Endothelial cell of umbilical vein (primary cell): ENCODE data around the gene ITGB8.

Experiments
- JUN ChIP-seq: IDR thresholded peaks from 2 replicates; pipeline ENCODE4 v1.6.1; 2011; ENCODE audit warnings: borderline replicate concordance, low read depth; ENCODE audit not compliant: insufficient read length, insufficient read depth
- POLR2A ChIP-seq: IDR thresholded peaks from 2 replicates; pipeline ENCODE4 v1.6.1; 2012; ENCODE audit warnings: low read depth, mild to moderate bottlenecking, control low read depth, low read length
- POLR2AphosphoS5 ChIP-seq: IDR thresholded peaks from 2 replicates; pipeline ENCODE4 v1.6.1; 2012; ENCODE audit warnings: low read depth, mild to moderate bottlenecking, control low read depth, low read length, moderate library complexity; ENCODE audit not compliant: insufficient read depth
- TF ChIP-seq, protein P1 (sequence below), 2 donors: IDR thresholded peaks; 1 replicate in 1 of 2; 2 replicates in 1 of 2; pipeline ENCODE4 v1.5.1; 2011; ENCODE audit warnings: low read length in 2 of 2, mild to moderate bottlenecking in 2 of 2, moderate library complexity in 2 of 2, control low read depth in 1 of 2, inconsistent platforms in 1 of 2, low read depth in 1 of 2; ENCODE audit not compliant: insufficient read depth in 1 of 2; ENCODE audit errors: extremely low read depth in 1 of 2
- TF ChIP-seq, protein P2 (sequence below): IDR thresholded peaks from 2 replicates; pipeline ENCODE4 v1.6.1; 2011; ENCODE audit not compliant: insufficient read depth, insufficient read length

DNA sequence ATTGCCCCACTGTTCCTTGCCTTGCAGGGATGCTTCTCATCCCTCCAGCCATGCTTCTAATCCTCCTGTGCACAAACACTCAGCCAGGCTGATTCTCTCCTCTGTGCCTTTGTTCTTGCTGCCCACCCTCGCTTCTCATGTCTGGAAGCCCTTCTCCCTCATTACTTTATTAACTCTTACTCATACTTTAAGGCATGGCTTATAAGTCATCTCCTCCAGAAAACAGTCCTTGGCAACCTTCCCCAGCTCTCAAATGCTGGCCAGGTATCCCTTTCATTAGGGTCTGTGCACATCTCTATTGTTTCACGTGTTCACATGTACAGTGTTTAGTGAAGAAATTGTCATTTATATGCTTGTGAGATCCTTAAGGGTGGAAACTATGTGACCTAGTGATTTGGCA lies 62.9 kb downstream of the ITGB8 start:
- TF ChIP-seq POLR2A, result no peak
- TF ChIP-seq, protein P1, sequence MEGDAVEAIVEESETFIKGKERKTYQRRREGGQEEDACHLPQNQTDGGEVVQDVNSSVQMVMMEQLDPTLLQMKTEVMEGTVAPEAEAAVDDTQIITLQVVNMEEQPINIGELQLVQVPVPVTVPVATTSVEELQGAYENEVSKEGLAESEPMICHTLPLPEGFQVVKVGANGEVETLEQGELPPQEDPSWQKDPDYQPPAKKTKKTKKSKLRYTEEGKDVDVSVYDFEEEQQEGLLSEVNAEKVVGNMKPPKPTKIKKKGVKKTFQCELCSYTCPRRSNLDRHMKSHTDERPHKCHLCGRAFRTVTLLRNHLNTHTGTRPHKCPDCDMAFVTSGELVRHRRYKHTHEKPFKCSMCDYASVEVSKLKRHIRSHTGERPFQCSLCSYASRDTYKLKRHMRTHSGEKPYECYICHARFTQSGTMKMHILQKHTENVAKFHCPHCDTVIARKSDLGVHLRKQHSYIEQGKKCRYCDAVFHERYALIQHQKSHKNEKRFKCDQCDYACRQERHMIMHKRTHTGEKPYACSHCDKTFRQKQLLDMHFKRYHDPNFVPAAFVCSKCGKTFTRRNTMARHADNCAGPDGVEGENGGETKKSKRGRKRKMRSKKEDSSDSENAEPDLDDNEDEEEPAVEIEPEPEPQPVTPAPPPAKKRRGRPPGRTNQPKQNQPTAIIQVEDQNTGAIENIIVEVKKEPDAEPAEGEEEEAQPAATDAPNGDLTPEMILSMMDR (IDR thresholded peaks at IDR 0.05; ENCODE audit: extremely low read depth in 1 of 2, insufficient read depth in 1 of 2, low read depth in 1 of 2, low read length in 2 of 2), result no peak
- TF ChIP-seq POLR2AphosphoS5, result no peak
- TF ChIP-seq, protein P2, sequence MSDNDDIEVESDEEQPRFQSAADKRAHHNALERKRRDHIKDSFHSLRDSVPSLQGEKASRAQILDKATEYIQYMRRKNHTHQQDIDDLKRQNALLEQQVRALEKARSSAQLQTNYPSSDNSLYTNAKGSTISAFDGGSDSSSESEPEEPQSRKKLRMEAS, result no peak
- no peak for TF ChIP-seq JUN
